ENCODE measurements around the gene PIWIL1.

- TF ChIP-seq JUNB (IDR thresholded peaks at IDR 0.05) (no peak), RFX5 (IDR thresholded peaks at IDR 0.05) (no peak), PBX3 (IDR thresholded peaks at IDR 0.05) (no peak), POLR2A (IDR thresholded peaks at IDR 0.05; ENCODE audit: low read length) (no peak), MAFK (IDR thresholded peaks at IDR 0.05; ENCODE audit: partially characterized antibody) (no peak)
- TF ChIP-seq, protein P1, sequence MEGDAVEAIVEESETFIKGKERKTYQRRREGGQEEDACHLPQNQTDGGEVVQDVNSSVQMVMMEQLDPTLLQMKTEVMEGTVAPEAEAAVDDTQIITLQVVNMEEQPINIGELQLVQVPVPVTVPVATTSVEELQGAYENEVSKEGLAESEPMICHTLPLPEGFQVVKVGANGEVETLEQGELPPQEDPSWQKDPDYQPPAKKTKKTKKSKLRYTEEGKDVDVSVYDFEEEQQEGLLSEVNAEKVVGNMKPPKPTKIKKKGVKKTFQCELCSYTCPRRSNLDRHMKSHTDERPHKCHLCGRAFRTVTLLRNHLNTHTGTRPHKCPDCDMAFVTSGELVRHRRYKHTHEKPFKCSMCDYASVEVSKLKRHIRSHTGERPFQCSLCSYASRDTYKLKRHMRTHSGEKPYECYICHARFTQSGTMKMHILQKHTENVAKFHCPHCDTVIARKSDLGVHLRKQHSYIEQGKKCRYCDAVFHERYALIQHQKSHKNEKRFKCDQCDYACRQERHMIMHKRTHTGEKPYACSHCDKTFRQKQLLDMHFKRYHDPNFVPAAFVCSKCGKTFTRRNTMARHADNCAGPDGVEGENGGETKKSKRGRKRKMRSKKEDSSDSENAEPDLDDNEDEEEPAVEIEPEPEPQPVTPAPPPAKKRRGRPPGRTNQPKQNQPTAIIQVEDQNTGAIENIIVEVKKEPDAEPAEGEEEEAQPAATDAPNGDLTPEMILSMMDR (IDR thresholded peaks at IDR 0.05): no peak
These were observed 47.6 kb upstream of the PIWIL1 start for GRCh38 chr12:130290114-130290513.
